Measurements from ENCODE around the gene DNAH11.

DNA sequence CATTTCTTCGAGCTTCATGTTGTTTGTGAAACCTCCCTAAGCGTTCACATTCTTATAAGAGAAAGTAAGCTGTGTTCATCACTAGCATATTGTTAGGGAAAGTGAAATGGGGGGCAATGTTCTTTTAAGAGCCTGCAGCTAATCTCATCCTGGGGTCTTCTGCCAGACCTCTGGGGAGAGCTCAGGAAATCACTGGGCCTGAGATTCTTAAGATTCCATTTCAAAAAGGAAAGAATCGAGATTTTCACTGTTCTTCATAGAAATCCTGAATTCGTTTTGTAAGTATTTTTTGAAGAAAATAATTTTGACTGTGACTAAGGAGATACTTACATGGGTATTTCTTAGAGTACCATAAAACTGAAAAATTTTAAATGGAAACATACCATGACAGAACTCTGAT is 242.2 kb downstream of the DNAH11 start:
- TF ChIP-seq REST (IDR thresholded peaks at IDR 0.05; ENCODE audit: insufficient read depth in 1 of 2, low read depth in 2 of 2, low read length in 1 of 2) = no peak
- TF ChIP-seq SIN3A (IDR thresholded peaks at IDR 0.05; ENCODE audit: borderline replicate concordance, insufficient read depth, low read depth, low read length) = no peak
- no peak for TF ChIP-seq POLR2AphosphoS5 (IDR thresholded peaks at IDR 0.05; ENCODE audit: low read depth, low read length)

Measured in Panc1 (cell line).